Measurements from ENCODE around the gene AP2A1. TPM values are rescaled to one million over a fixed set of nuclear protein-coding genes. Genes with fewer than 3 reads are reported as not detected.

The AP2A1 gene
- total and polyA plus RNA-seq, 3 donors from 2014 or later, result 226 to 358 (median 301) TPM

- 57 to 70% methylated on average over 10 of the region's 10 CpGs for WGBS, 2 donors
- H3K9me3 ChIP-seq, result no peaks in the 10 kb centered on the region
- H3K36me3 ChIP-seq (ENCODE audit: low read depth, missing control alignments), result no peaks in the 10 kb centered on the region
- intact Hi-C loops (cut with DNase I; ENCODE audit: low total_unique reads), result no loop called here
- peak overlapping the region in 1 of 2 donors; percentile 19 for H3K27ac ChIP-seq
- TF ChIP-seq CTCF (IDR thresholded peaks at IDR 0.05) (no peak), POLR2A (IDR thresholded peaks at IDR 0.05) (no peak)
- no peak overlapping the region for H3K4me3 ChIP-seq
- H3K27me3 ChIP-seq, result no peaks in the 10 kb centered on the region
- DNase-seq, result no peak
- peaks cover 34% of the 10 kb centered on the region for H3K4me1 ChIP-seq
These were observed 6.1 kb downstream of the AP2A1 start for GRCh38 chr19:49772850-49773432.

- no peaks in the 10 kb centered on the region for H3K27me3 ChIP-seq
- H3K36me3 ChIP-seq (ENCODE audit: low read depth, missing control alignments), result no peaks in the 10 kb centered on the region
- DNase-seq, result no peak
- intact Hi-C loops (cut with DNase I; ENCODE audit: low total_unique reads), result no loop called here
- no peak for TF ChIP-seq POLR2A (IDR thresholded peaks at IDR 0.05)
- TF ChIP-seq CTCF (IDR thresholded peaks at IDR 0.05), result no peak
- no peak overlapping the region for H3K4me3 ChIP-seq
- no peaks in the 10 kb centered on the region for H3K9me3 ChIP-seq
- no peak overlapping the region for H3K27ac ChIP-seq
- H3K4me1 ChIP-seq, result peaks cover 26% of the 10 kb centered on the region
- WGBS, 2 donors, result 64 to 68% methylated on average over 8 of the region's 8 CpGs
These were observed 7.0 kb downstream of the AP2A1 start for GRCh38 chr19:49773663-49774350.

GRCh38 chr19:49774969-49775368 lies 8.2 kb downstream of the AP2A1 start:
- H3K27me3 ChIP-seq, result no peaks in the 10 kb centered on the region
- H3K36me3 ChIP-seq (ENCODE audit: low read depth, missing control alignments), result no peaks in the 10 kb centered on the region
- no peak overlapping the region for H3K4me3 ChIP-seq
- intact Hi-C loops (cut with DNase I; ENCODE audit: low total_unique reads), result no loop called here
- no peaks in the 10 kb centered on the region for H3K9me3 ChIP-seq
- DNase-seq, result no peak
- WGBS, 2 donors, result 89% methylated on average over 8 of the region's 8 CpGs
- TF ChIP-seq CTCF (IDR thresholded peaks at IDR 0.05) (no peak), POLR2A (IDR thresholded peaks at IDR 0.05) (no peak)
- H3K4me1 ChIP-seq, result peaks cover 14% of the 10 kb centered on the region
- H3K27ac ChIP-seq, result no peak overlapping the region

GRCh38 chr19:49775742-49776370 lies 9.1 kb downstream of the AP2A1 start:
- DNase-seq, result no peak
- 87 to 94% methylated on average over 18 to 20 of the region's 20 CpGs for WGBS, 2 donors
- Histone ChIP-seq H3K4me1 (peaks cover 6% of the 10 kb centered on the region), H3K27ac (no peak overlapping the region), H3K36me3 (ENCODE audit: low read depth, missing control alignments) (no peaks in the 10 kb centered on the region), H3K27me3 (no peaks in the 10 kb centered on the region), H3K4me3 (no peak overlapping the region), H3K9me3 (no peaks in the 10 kb centered on the region)
- no peak for TF ChIP-seq CTCF (IDR thresholded peaks at IDR 0.05)
- TF ChIP-seq POLR2A (IDR thresholded peaks at IDR 0.05), result no peak
- intact Hi-C loops (cut with DNase I; ENCODE audit: low total_unique reads), result no loop called here
